H9 (cell line): ENCODE results near the gene MAML3. TPM values are rescaled to one million over a fixed set of nuclear protein-coding genes. Genes with fewer than 3 reads are reported as not detected.

Experiments used
- DNase-seq: peaks from one replicate; pipeline ENCODE4 v3.0.0-alpha.2; 2017
- H2AFZ ChIP-seq: one replicate; pipeline ENCODE4 v1.6.1; 2013; ENCODE audit warnings: mild to moderate bottlenecking, low read length, control low read depth, moderate library complexity
- H2AK5ac ChIP-seq: 2 replicates; pipeline ENCODE4 v1.6.1; 2013; ENCODE audit warnings: low read length, control low read depth, mixed read lengths; ENCODE audit not compliant: insufficient read length
- H2BK120ac ChIP-seq: one replicate; pipeline ENCODE4 v1.6.1; 2013; ENCODE audit warnings: low read depth, mild to moderate bottlenecking, low read length, control low read depth, inconsistent platforms; ENCODE audit not compliant: poor library complexity, severe bottlenecking
- H2BK12ac ChIP-seq: 2 replicates; pipeline ENCODE4 v1.6.1; 2013; ENCODE audit warnings: low read length, control low read depth, mixed read lengths, low read depth; ENCODE audit not compliant: insufficient read length
- H2BK15ac ChIP-seq: 2 replicates; pipeline ENCODE4 v1.6.1; 2013; ENCODE audit warnings: low read depth, low read length, control low read depth
- H2BK20ac ChIP-seq: one replicate; pipeline ENCODE4 v1.6.1; 2013; ENCODE audit warnings: low read depth, mild to moderate bottlenecking, low read length, control low read depth, inconsistent platforms; ENCODE audit not compliant: poor library complexity, severe bottlenecking
- H2BK5ac ChIP-seq: 2 replicates; pipeline ENCODE4 v1.6.1; 2013; ENCODE audit warnings: low read length, control low read depth, mixed read lengths; ENCODE audit not compliant: insufficient read length
- H3K14ac ChIP-seq: 2 replicates; pipeline ENCODE4 v1.6.1; 2013; ENCODE audit warnings: low read length, control low read depth; ENCODE audit not compliant: insufficient read depth
- H3K18ac ChIP-seq: 2 replicates; pipeline ENCODE4 v1.6.1; 2013; ENCODE audit warnings: low read depth, mild to moderate bottlenecking, mixed read lengths, low read length, control low read depth; ENCODE audit not compliant: insufficient read length
- H3K23ac ChIP-seq: 2 replicates; pipeline ENCODE4 v1.6.1; 2013; ENCODE audit warnings: low read length, control low read depth, mixed read lengths, low read depth; ENCODE audit not compliant: insufficient read length
- H3K23me2 ChIP-seq: 2 replicates; pipeline ENCODE4 v1.6.1; 2013; ENCODE audit warnings: low read depth, mild to moderate bottlenecking, mixed read lengths, low read length, control low read depth; ENCODE audit not compliant: insufficient read length, poor library complexity, severe bottlenecking
- H3K27ac ChIP-seq: 2 replicates; pipeline ENCODE4 v1.5.1; 2013; ENCODE audit warnings: low read length, control low read depth, mixed read lengths, low read depth; ENCODE audit not compliant: insufficient read length
- H3K27me3 ChIP-seq: 2 replicates; pipeline ENCODE4 v1.6.1; 2013; ENCODE audit warnings: low read length, control low read depth, inconsistent platforms; ENCODE audit not compliant: insufficient read depth
- H3K4ac ChIP-seq: 2 replicates; pipeline ENCODE4 v1.6.1; 2013; ENCODE audit warnings: low read depth, mild to moderate bottlenecking, control low read depth, inconsistent platforms, low read length, moderate library complexity
- H3K4me1 ChIP-seq: 2 replicates; pipeline ENCODE4 v1.6.1; 2013; ENCODE audit warnings: low read length, control low read depth, inconsistent platforms; ENCODE audit not compliant: insufficient read depth
- H3K4me2 ChIP-seq: 2 replicates; pipeline ENCODE4 v1.6.1; 2013; ENCODE audit warnings: low read length, control low read depth, mixed read lengths; ENCODE audit not compliant: insufficient read length, insufficient read depth
- H3K56ac ChIP-seq: 2 replicates; pipeline ENCODE4 v1.6.1; 2013; ENCODE audit warnings: low read depth, mild to moderate bottlenecking, mixed read lengths, low read length, control low read depth; ENCODE audit not compliant: insufficient read length
- H3K79me1 ChIP-seq: 2 replicates; pipeline ENCODE4 v1.6.1; 2013; ENCODE audit warnings: low read depth, mild to moderate bottlenecking, moderate library complexity, low read length, control low read depth, inconsistent platforms; ENCODE audit not compliant: insufficient read depth, poor library complexity, severe bottlenecking
- H3K79me2 ChIP-seq: 2 replicates; pipeline ENCODE4 v1.6.1; 2013; ENCODE audit warnings: low read length, control low read depth, inconsistent platforms; ENCODE audit not compliant: insufficient read depth
- H3K9ac ChIP-seq: 2 replicates; pipeline ENCODE4 v1.6.1; 2013; ENCODE audit warnings: low read length, control low read depth, mixed read lengths; ENCODE audit not compliant: insufficient read length; ENCODE audit errors: extremely low read depth
- H3K9me3 ChIP-seq: one replicate; pipeline ENCODE4 v1.6.1; 2013; ENCODE audit warnings: low read depth, low read length, inconsistent platforms; ENCODE audit not compliant: control insufficient read depth
- H3T11ph ChIP-seq: one replicate; pipeline ENCODE4 v1.6.1; 2013; ENCODE audit warnings: mild to moderate bottlenecking, low read length, control low read depth, inconsistent platforms
- H4K20me1 ChIP-seq: one replicate; pipeline ENCODE4 v1.6.1; 2013; ENCODE audit not compliant: control insufficient read depth, insufficient read length, insufficient read depth
- H4K5ac ChIP-seq: 2 replicates; pipeline ENCODE4 v1.6.1; 2013; ENCODE audit warnings: low read depth, mild to moderate bottlenecking, mixed read lengths, low read length, control low read depth; ENCODE audit not compliant: insufficient read length
- H4K8ac ChIP-seq: replicated peaks from 2 replicates; pipeline ENCODE4 v1.6.1; 2013; ENCODE audit warnings: low read length, control low read depth, mixed read lengths, low read depth; ENCODE audit not compliant: insufficient read length
- H4K91ac ChIP-seq: 2 replicates; pipeline ENCODE4 v1.6.1; 2013; ENCODE audit warnings: low read depth, mild to moderate bottlenecking, moderate library complexity, mixed read lengths, low read length, control low read depth; ENCODE audit not compliant: insufficient read length
- H3K27ac Mint-ChIP-seq, 3 experiments: 2 replicates in 2 of 3; 3 replicates in 1 of 3; pipeline ENCODE4 v1.8.0; 2020 to 2021; ENCODE audit warnings: mixed read lengths in 3 of 3, mild to moderate bottlenecking in 1 of 3, moderate library complexity in 1 of 3
- H3K27me3 Mint-ChIP-seq: 2 replicates; pipeline ENCODE4 v1.8.0; 2021; ENCODE audit warnings: low read depth, mild to moderate bottlenecking, moderate library complexity, mixed read lengths
- H3K36me3 Mint-ChIP-seq, 3 experiments: 2 replicates in 2 of 3; 3 replicates in 1 of 3; pipeline ENCODE4 v1.8.0; 2020 to 2021; ENCODE audit warnings: low read depth in 3 of 3, mixed read lengths in 3 of 3; ENCODE audit not compliant: insufficient read depth in 1 of 3
- H3K4me1 Mint-ChIP-seq, 2 experiments: 2 replicates each; pipeline ENCODE4 v1.8.0; 2020; ENCODE audit warnings: mixed read lengths in 2 of 2
- H3K4me3 Mint-ChIP-seq, 2 experiments: 2 replicates in 1 of 2; 3 replicates in 1 of 2; pipeline ENCODE4 v1.8.0; 2020 to 2021; ENCODE audit warnings: mild to moderate bottlenecking in 2 of 2, mixed read lengths in 2 of 2, moderate library complexity in 1 of 2
- H3K9me3 Mint-ChIP-seq, 2 experiments: 2 replicates in 1 of 2; 3 replicates in 1 of 2; pipeline ENCODE4 v1.8.0; 2020; ENCODE audit warnings: mild to moderate bottlenecking in 2 of 2, mixed read lengths in 2 of 2, moderate library complexity in 1 of 2
- WGBS: extraction: QIAGEN DNeasy Blood & Tissue Kit; methylation state at CpG from one replicate; pipeline ENCODE4 v1.1.7; 2013; ENCODE audit warnings: missing lambda C conversion rate, low lambda C conversion rate, mixed read lengths; ENCODE audit not compliant: insufficient read length; ENCODE audit errors: extremely low coverage; 5-methylcytosine and 5-hydroxymethylcytosine counted together
- total RNA-seq: library from RNA; stranded (reverse); gene quantifications from 2 replicates; pipeline ENCODE4 v1.2.1, GENCODE V29; 2021
- TF ChIP-seq, protein P1 (sequence below): fragments of 200-600 bp; sonication (generic); conservative IDR thresholded peaks from 3 replicates; pipeline ENCODE4 v1.8.0; 2021; ENCODE audit warnings: antibody characterized with exemption, mild to moderate bottlenecking

The MAML3 gene
- total RNA-seq, 1 experiment from 2014 or later: 3.9 TPM

GRCh38 chr4:139738846-139739613 lies 415.0 kb downstream of the MAML3 start:
- H3K18ac ChIP-seq: no peak overlapping the region
- no peak overlapping the region for H3K27ac Mint-ChIP-seq
- TF ChIP-seq, protein P1, sequence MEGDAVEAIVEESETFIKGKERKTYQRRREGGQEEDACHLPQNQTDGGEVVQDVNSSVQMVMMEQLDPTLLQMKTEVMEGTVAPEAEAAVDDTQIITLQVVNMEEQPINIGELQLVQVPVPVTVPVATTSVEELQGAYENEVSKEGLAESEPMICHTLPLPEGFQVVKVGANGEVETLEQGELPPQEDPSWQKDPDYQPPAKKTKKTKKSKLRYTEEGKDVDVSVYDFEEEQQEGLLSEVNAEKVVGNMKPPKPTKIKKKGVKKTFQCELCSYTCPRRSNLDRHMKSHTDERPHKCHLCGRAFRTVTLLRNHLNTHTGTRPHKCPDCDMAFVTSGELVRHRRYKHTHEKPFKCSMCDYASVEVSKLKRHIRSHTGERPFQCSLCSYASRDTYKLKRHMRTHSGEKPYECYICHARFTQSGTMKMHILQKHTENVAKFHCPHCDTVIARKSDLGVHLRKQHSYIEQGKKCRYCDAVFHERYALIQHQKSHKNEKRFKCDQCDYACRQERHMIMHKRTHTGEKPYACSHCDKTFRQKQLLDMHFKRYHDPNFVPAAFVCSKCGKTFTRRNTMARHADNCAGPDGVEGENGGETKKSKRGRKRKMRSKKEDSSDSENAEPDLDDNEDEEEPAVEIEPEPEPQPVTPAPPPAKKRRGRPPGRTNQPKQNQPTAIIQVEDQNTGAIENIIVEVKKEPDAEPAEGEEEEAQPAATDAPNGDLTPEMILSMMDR: no peak

More at GRCh38 chr4:139738846-139739613, 415.0 kb downstream of the MAML3 start:
- H3K9ac ChIP-seq: no peak overlapping the region
- H3K79me2 ChIP-seq: no peaks in the 10 kb centered on the region
- WGBS: no CpG with 5 or more reads among the region's 2 CpGs
- no peak overlapping the region for H2BK120ac ChIP-seq
- peaks cover 6% of the 10 kb centered on the region; the same call in 1 of the 2 replicates for H3K4me1 ChIP-seq
- H2AFZ ChIP-seq: no peak overlapping the region
- H4K5ac ChIP-seq: no peak overlapping the region
- no peak for DNase-seq
- H3K4ac ChIP-seq: no peak overlapping the region
- H4K8ac ChIP-seq: no peak overlapping the region
- H3K56ac ChIP-seq: no peak overlapping the region
- H3K14ac ChIP-seq: no peak overlapping the region
- no peak overlapping the region for H2AK5ac ChIP-seq
- H2BK15ac ChIP-seq: no peak overlapping the region
- no peaks in the 10 kb centered on the region for H3K79me1 ChIP-seq
- H3K4me2 ChIP-seq: no peak overlapping the region
- Mint-ChIP-seq H3K9me3 (no peaks in the 10 kb centered on the region; a peak in 1 of 5 replicates), H3K4me3 (no peak overlapping the region), H3K27me3 (peaks cover 38% of the 10 kb centered on the region), H3K36me3 (no peaks in the 10 kb centered on the region; a peak in 1 of 7 replicates), H3K4me1 (peaks cover 23 to 32% of the 10 kb centered on the region in 2 experiments)
- no peak overlapping the region for H2BK12ac ChIP-seq
- peaks cover 4% of the 10 kb centered on the region for H3K23me2 ChIP-seq
- no peak overlapping the region for H3T11ph ChIP-seq
- H4K91ac ChIP-seq: no peak overlapping the region
- no peaks in the 10 kb centered on the region for H4K20me1 ChIP-seq
- H3K27ac ChIP-seq: no peak overlapping the region
- no peak overlapping the region for H3K23ac ChIP-seq
- no peaks in the 10 kb centered on the region for H3K9me3 ChIP-seq
- H2BK5ac ChIP-seq: no peak overlapping the region
- H2BK20ac ChIP-seq: no peak overlapping the region
- peaks cover 5% of the 10 kb centered on the region; the same call in 1 of the 2 replicates for H3K27me3 ChIP-seq
